GM12878 (cell line): ENCODE data around the gene BMP7. TPM values are rescaled to one million over a fixed set of nuclear protein-coding genes. Genes with fewer than 3 reads are reported as not detected.

ENCODE experiments used
- ATAC-seq: fragments of 200-7000 bp; cut with Tn5 transposase; 3 replicates; pipeline ENCODE4 v1.9.1; 2020; ENCODE audit warnings: mild to moderate bottlenecking, moderate library complexity
- BruUV-seq: library from RNA; stranded (reverse); fragments of 400-500 nt; replicated peaks from 2 replicates; lab custom pipeline; 2021; lab: Mats Ljungman, UMichigan
- CTCF ChIA-PET: fragments of 300-600 bp; sonication (Branson Sonifier 250); formaldehyde crosslinking; extraction: SDS; loops from one replicate; lab custom pipeline; 2021; ENCODE audit warnings: inconsistent platforms; lab: Yijun Ruan, JAX
- POLR2A ChIA-PET: fragments of 350-600 bp; formaldehyde crosslinking; extraction: SDS; loops from one replicate; lab custom pipeline; 2021; ENCODE audit warnings: inconsistent platforms; lab: Charles Lee
- RAD21 ChIA-PET: fragments of 300-600 bp; sonication (Branson Sonifier 250); formaldehyde crosslinking; loops from one replicate; lab custom pipeline; 2023; ENCODE audit warnings: antibody characterized with exemption; ENCODE audit not compliant: unreplicated experiment; lab: Charles Lee
- SMC1A ChIA-PET: fragments of 300-600 bp; sonication (Branson Sonifier 250); formaldehyde crosslinking; loops from one replicate; lab custom pipeline; 2023; ENCODE audit not compliant: unreplicated experiment, uncharacterized antibody; lab: Charles Lee
- DNase-seq: peaks from one replicate; pipeline ENCODE4 v3.0.0-alpha.2; 2011; ENCODE audit warnings: low read depth, low spot score
- FAIRE-seq: peaks from 3 replicates; lab custom pipeline; 2011; peaks lifted over from hg19 to GRCh38; lab: Jason Lieb, UNC
- H2AFZ ChIP-seq: 2 replicates; pipeline ENCODE4 v1.6.0; 2011; ENCODE audit warnings: low read depth, low read length, control low read depth; ENCODE audit not compliant: control insufficient read depth
- H3K27ac ChIP-seq: 2 replicates; pipeline ENCODE4 v1.5.1; 2011; ENCODE audit warnings: control low read depth; ENCODE audit not compliant: control insufficient read depth, insufficient read depth
- H3K27me3 ChIP-seq, 2 experiments: replicated peaks in 1 of 2; 2 replicates each; pipeline versions ENCODE4 v1.6.0 to v1.6.1; 2011; ENCODE audit warnings: low read length in 1 of 2; ENCODE audit not compliant: control insufficient read depth in 2 of 2, insufficient read depth in 2 of 2
- H3K36me3 ChIP-seq, 2 experiments: 2 replicates each; pipeline ENCODE4 v1.5.1; 2011; ENCODE audit warnings: low read length in 1 of 2; ENCODE audit not compliant: control insufficient read depth in 2 of 2, insufficient read depth in 2 of 2
- H3K4me1 ChIP-seq: 2 replicates; pipeline ENCODE4 v1.6.1; 2011; ENCODE audit warnings: mild to moderate bottlenecking, low read length, moderate library complexity, mixed read lengths; ENCODE audit not compliant: control insufficient read depth, insufficient read depth
- H3K4me2 ChIP-seq: 2 replicates; pipeline ENCODE4 v1.6.0; 2011; ENCODE audit warnings: control low read depth; ENCODE audit not compliant: control insufficient read depth, insufficient read depth
- H3K4me3 ChIP-seq: fragments of 200-600 bp; sonication (generic); 2 replicates; pipeline ENCODE4 v1.5.1; 2016
- H3K79me2 ChIP-seq: 2 replicates; pipeline ENCODE4 v1.6.0; 2011; ENCODE audit warnings: low read length; ENCODE audit not compliant: control insufficient read depth, insufficient read depth
- H3K9ac ChIP-seq: 2 replicates; pipeline ENCODE4 v1.8.0; 2011; ENCODE audit warnings: low read length, control low read depth, mixed read lengths; ENCODE audit not compliant: control insufficient read depth, insufficient read depth
- H3K9me3 ChIP-seq: replicated peaks from 3 replicates; pipeline ENCODE4 v1.5.1; 2011; ENCODE audit warnings: mild to moderate bottlenecking, low read length; ENCODE audit not compliant: control insufficient read depth, insufficient read depth
- H4K20me1 ChIP-seq: 2 replicates; pipeline ENCODE4 v1.6.0; 2011; ENCODE audit not compliant: control insufficient read depth, insufficient read depth
- ETV6 ChIP-seq, 2 experiments: fragments of 450-650 bp in 1 of 2; IDR thresholded peaks in 1 of 2; conservative IDR thresholded peaks in 1 of 2; 2 replicates each; pipeline ENCODE4 v1.6.1; 2014; ENCODE audit warnings: antibody characterized with exemption in 1 of 2, borderline replicate concordance in 1 of 2, low read depth in 1 of 2, mild to moderate bottlenecking in 1 of 2, moderate library complexity in 1 of 2
- IKZF2 ChIP-seq, 2 experiments: fragments of 450-650 bp; IDR thresholded peaks; 2 replicates each; pipeline ENCODE4 v1.6.1; 2017; ENCODE audit warnings: mild to moderate bottlenecking in 2 of 2, moderate library complexity in 2 of 2
- JUND ChIP-seq: IDR thresholded peaks from 2 replicates; pipeline ENCODE4 v1.6.1; 2012; ENCODE audit warnings: low read depth, mild to moderate bottlenecking, low read length, improper control_type of control experiment, moderate library complexity
- SMC3 ChIP-seq: IDR thresholded peaks from 2 replicates; pipeline ENCODE4 v1.6.1; 2011; ENCODE audit warnings: low read length, improper control_type of control experiment, borderline replicate concordance
- USF1 ChIP-seq: IDR thresholded peaks from 2 replicates; pipeline ENCODE4 v1.6.1; 2011; ENCODE audit warnings: borderline replicate concordance, low read depth, mild to moderate bottlenecking, moderate library complexity, mixed read lengths, low read length; ENCODE audit not compliant: insufficient read depth; ENCODE audit errors: extremely low read length
- WGBS: methylation state at CpG from one replicate; pipeline ENCODE4 v1.1.6; 2016; ENCODE audit warnings: low lambda C conversion rate; ENCODE audit not compliant: insufficient replicate concordance, insufficient coverage; ENCODE audit errors: missing lambda C conversion rate; 5-methylcytosine and 5-hydroxymethylcytosine counted together
- in situ Hi-C: fragments of 300-500 bp; cut with MboI; formaldehyde crosslinking; loops from 9 replicates; pipeline ENCODE4 v1.14.3; 2018; ENCODE audit warnings: mixed read lengths
- intact Hi-C: fragments of 100-400 bp; cut with micrococcal nuclease; formaldehyde crosslinking; loops from one replicate; pipeline ENCODE4 v1.14.2; 2022; ENCODE audit not compliant: unreplicated experiment
- polyA plus RNA-seq, 11 experiments: library from polyadenylated mRNA; depleted of rRNA in 4 of 11; unstranded in 6 of 11; stranded (reverse) in 5 of 11; fragments of >200 nt; fragmentation: Nextera tagmentation in 4 of 11; fragmentation: Illumina TruSeq in 1 of 11; extraction: Ambion mirVana in 4 of 11; extraction: Trizol in 1 of 11; gene quantifications; 1 replicate in 1 of 11; 2 replicates in 10 of 11; pipeline versions ENCODE4 v1.2.1 to v1.2.3, GENCODE V29; 2011 to 2016; ENCODE audit warnings: inconsistent platforms in 2 of 11, missing spikeins in 2 of 11, low read depth in 1 of 11
- total RNA-seq, 4 experiments: library from RNA; depleted of rRNA in 3 of 4; stranded (reverse); fragments of >200 nt in 3 of 4; fragmentation: Illumina TruSeq in 1 of 4; extraction: Trizol in 1 of 4; gene quantifications; 2 replicates each; pipeline versions ENCODE4 v1.2.1 to v1.2.3, GENCODE V29; 2013 to 2021

The BMP7 gene
- total and polyA plus RNA-seq, 10 of the 15 experiments (the other 5 are each of a cell fraction or from before 2014, with no cell fraction given): 0.18 to 0.51 (median 0.28) TPM; not detected in 7

GRCh38 chr20:57136734-57137133 lies 129.7 kb downstream of the BMP7 start:
- no peaks in the 10 kb centered on the region for H3K9me3 ChIP-seq
- no peaks in the 10 kb centered on the region for H4K20me1 ChIP-seq
- H3K4me3 ChIP-seq: no peak overlapping the region
- no peak overlapping the region for H2AFZ ChIP-seq
- intact Hi-C loops (no loop called here), in situ Hi-C loops (no loop called here)
- H3K27ac ChIP-seq: no peak overlapping the region
- no peaks in the 10 kb centered on the region for H3K36me3 ChIP-seq
- ChIA-PET RAD21 (no interaction called here), POLR2A (no interaction called here), SMC1A (no interaction called here), CTCF (no interaction called here)
- H3K4me1 ChIP-seq: no peaks in the 10 kb centered on the region
- 36% methylated on average over 7 of the region's 7 CpGs for WGBS
- DNase-seq (no peak), FAIRE-seq (no peak), ATAC-seq (no peak)
- H3K9ac ChIP-seq: no peak overlapping the region
- H3K4me2 ChIP-seq: no peak overlapping the region
- H3K27me3 ChIP-seq: no peaks in the 10 kb centered on the region; a peak in 2 of 4 replicates
- no TSS peak for BruUV-seq
- no peaks in the 10 kb centered on the region for H3K79me2 ChIP-seq
- TF ChIP-seq ETV6 (conservative IDR thresholded peaks at IDR 0.05 in 1 of 2, IDR thresholded peaks at IDR 0.05 in 1 of 2; ENCODE audit: borderline replicate concordance in 1 of 2, low read depth in 1 of 2): peak in 1 of 2 experiments; percentile 92; a peak in 2 of 4 replicates
- no peak for TF ChIP-seq IKZF2 (IDR thresholded peaks at IDR 0.05)

- 38% methylated on average over 6 of the region's 6 CpGs for WGBS
- Histone ChIP-seq H4K20me1 (no peaks in the 10 kb centered on the region), H3K36me3 (no peaks in the 10 kb centered on the region), H3K4me3 (no peak overlapping the region), H3K79me2 (no peaks in the 10 kb centered on the region), H3K4me1 (no peaks in the 10 kb centered on the region), H3K9me3 (no peaks in the 10 kb centered on the region), H2AFZ (no peak overlapping the region), H3K27ac (no peak overlapping the region), H3K27me3 (no peaks in the 10 kb centered on the region; a peak in 2 of 4 replicates), H3K9ac (no peak overlapping the region), H3K4me2 (no peak overlapping the region)
- intact Hi-C loops: no loop called here
- SMC1A ChIA-PET: no interaction called here
- TF ChIP-seq USF1 (peak; percentile 29), SMC3 (no peak), JUND (no peak)
- BruUV-seq: no TSS peak
- CTCF ChIA-PET: no interaction called here
- ATAC-seq: no peak
- DNase-seq: no peak
- in situ Hi-C loops: no loop called here
- FAIRE-seq: no peak
- POLR2A ChIA-PET: no interaction called here
- RAD21 ChIA-PET: no interaction called here
Measured at GRCh38 chr20:57135875-57136274, 130.6 kb downstream of the BMP7 start.
